Inflammatory macrophage treated with lipopolysaccharide for 4 hours (primary cell): ENCODE results near the gene DTX1.

Source experiments
- DNase-seq: peaks from one replicate; pipeline ENCODE4 v3.0.0-alpha.2; 2020

The DTX1 gene

GRCh38 chr12:113056381-113056630, 224 bp upstream of the DTX1 start:
- no peak for DNase-seq

- DNase-seq: no peak
These were observed 1.3 kb downstream of the DTX1 start for GRCh38 chr12:113057565-113058485.

- DNase-seq: no peak
These were observed 2.0 kb downstream of the DTX1 start for GRCh38 chr12:113058553-113058952.

GRCh38 chr12:113059071-113059595, 2.6 kb downstream of the DTX1 start:
- no peak for DNase-seq

GRCh38 chr12:113060336-113060960, 3.9 kb downstream of the DTX1 start:
- DNase-seq: no peak

GRCh38 chr12:113061061-113061694, 4.6 kb downstream of the DTX1 start:
- no peak for DNase-seq

GRCh38 chr12:113062502-113063395, 6.2 kb downstream of the DTX1 start:
- DNase-seq: peak; percentile 61

- no peak for DNase-seq
These were observed 7.1 kb downstream of the DTX1 start for GRCh38 chr12:113063396-113064350.

- no peak for DNase-seq
These were observed 8.0 kb downstream of the DTX1 start for GRCh38 chr12:113064395-113065125.

- no peak for DNase-seq
These were observed 8.8 kb downstream of the DTX1 start for GRCh38 chr12:113065126-113066007.

- DNase-seq: no peak
These were observed 10.4 kb downstream of the DTX1 start for GRCh38 chr12:113066813-113067400.

- DNase-seq: no peak
These were observed 11.7 kb downstream of the DTX1 start for GRCh38 chr12:113067987-113068935.

GRCh38 chr12:113069149-113069548, 12.6 kb downstream of the DTX1 start:
- no peak for DNase-seq

- no peak for DNase-seq
These were observed 13.2 kb downstream of the DTX1 start for GRCh38 chr12:113069751-113070116.

- peak; percentile 86 for DNase-seq
These were observed 13.8 kb downstream of the DTX1 start for GRCh38 chr12:113070117-113070906.

- DNase-seq: no peak
These were observed 14.9 kb downstream of the DTX1 start for GRCh38 chr12:113071135-113072112.
